ENCODE measurements around the gene ASB18.

DNA sequence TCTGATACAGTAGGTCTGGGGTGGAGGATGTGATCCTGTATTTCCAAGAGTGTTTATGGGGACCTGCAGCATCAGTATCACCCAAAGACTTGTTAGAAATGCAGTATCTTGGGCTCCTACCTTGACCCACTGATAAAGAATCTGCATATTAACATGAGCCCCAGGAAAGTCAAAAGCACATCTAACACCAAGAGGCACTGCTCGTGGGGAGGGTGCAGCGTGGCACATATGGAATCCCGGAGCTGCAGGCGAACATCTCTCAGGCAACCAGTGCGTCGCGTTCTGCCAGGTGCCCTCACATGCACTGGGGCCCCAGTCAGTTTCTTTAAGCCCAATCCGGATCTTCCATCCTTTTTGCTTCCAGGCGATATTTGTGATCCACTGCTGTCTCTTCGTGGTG is 41.3 kb upstream of the ASB18 start:
- TF ChIP-seq, protein P1, sequence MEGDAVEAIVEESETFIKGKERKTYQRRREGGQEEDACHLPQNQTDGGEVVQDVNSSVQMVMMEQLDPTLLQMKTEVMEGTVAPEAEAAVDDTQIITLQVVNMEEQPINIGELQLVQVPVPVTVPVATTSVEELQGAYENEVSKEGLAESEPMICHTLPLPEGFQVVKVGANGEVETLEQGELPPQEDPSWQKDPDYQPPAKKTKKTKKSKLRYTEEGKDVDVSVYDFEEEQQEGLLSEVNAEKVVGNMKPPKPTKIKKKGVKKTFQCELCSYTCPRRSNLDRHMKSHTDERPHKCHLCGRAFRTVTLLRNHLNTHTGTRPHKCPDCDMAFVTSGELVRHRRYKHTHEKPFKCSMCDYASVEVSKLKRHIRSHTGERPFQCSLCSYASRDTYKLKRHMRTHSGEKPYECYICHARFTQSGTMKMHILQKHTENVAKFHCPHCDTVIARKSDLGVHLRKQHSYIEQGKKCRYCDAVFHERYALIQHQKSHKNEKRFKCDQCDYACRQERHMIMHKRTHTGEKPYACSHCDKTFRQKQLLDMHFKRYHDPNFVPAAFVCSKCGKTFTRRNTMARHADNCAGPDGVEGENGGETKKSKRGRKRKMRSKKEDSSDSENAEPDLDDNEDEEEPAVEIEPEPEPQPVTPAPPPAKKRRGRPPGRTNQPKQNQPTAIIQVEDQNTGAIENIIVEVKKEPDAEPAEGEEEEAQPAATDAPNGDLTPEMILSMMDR (IDR thresholded peaks at IDR 0.05), result no peak
- TF ChIP-seq ZFX (IDR thresholded peaks at IDR 0.05; ENCODE audit: borderline replicate concordance), result no peak

Data from 22Rv1 (cell line).